Measurements from ENCODE around the gene UBE2M. TPM values are rescaled to one million over a fixed set of nuclear protein-coding genes. Genes with fewer than 3 reads are reported as not detected.

Gene UBE2M
- total RNA-seq, 1 donor from 2014 or later, result 81.9 TPM

GRCh38 chr19:58563823-58564222 lies 5.4 kb upstream of the UBE2M start:
- Mint-ChIP-seq H3K36me3 (peaks cover 5% of the 10 kb centered on the region), H3K9me3 (no peaks in the 10 kb centered on the region), H3K4me1 (ENCODE audit: unreplicated experiment) (no peaks in the 10 kb centered on the region), H3K27ac (no peak overlapping the region), H3K27me3 (no peaks in the 10 kb centered on the region), H3K4me3 (no peak overlapping the region)
- no peak for TF ChIP-seq CTCF (conservative IDR thresholded peaks at IDR 0.05)
- DNase-seq (ENCODE audit: extremely low spot score, unreplicated experiment), result no peak

- no peak overlapping the region for H3K27ac Mint-ChIP-seq
- H3K36me3 Mint-ChIP-seq, result peaks cover 5% of the 10 kb centered on the region
- no peak overlapping the region for H3K4me3 Mint-ChIP-seq
- no peaks in the 10 kb centered on the region for H3K4me1 Mint-ChIP-seq (ENCODE audit: unreplicated experiment)
- no peak for TF ChIP-seq CTCF (conservative IDR thresholded peaks at IDR 0.05)
- DNase-seq (ENCODE audit: extremely low spot score, unreplicated experiment), result no peak
- H3K9me3 Mint-ChIP-seq, result no peaks in the 10 kb centered on the region
- H3K27me3 Mint-ChIP-seq, result no peaks in the 10 kb centered on the region
Measured at GRCh38 chr19:58563034-58563573, 4.7 kb upstream of the UBE2M start.

GRCh38 chr19:58562122-58563033 lies 4.0 kb upstream of the UBE2M start:
- DNase-seq (ENCODE audit: extremely low spot score, unreplicated experiment), result no peak
- TF ChIP-seq CTCF (conservative IDR thresholded peaks at IDR 0.05), result no peak
- no peaks in the 10 kb centered on the region for H3K4me1 Mint-ChIP-seq (ENCODE audit: unreplicated experiment)
- H3K27ac Mint-ChIP-seq, result no peak overlapping the region
- H3K36me3 Mint-ChIP-seq, result peaks cover 5% of the 10 kb centered on the region
- H3K4me3 Mint-ChIP-seq, result no peak overlapping the region
- no peaks in the 10 kb centered on the region for H3K27me3 Mint-ChIP-seq
- H3K9me3 Mint-ChIP-seq, result no peaks in the 10 kb centered on the region

GRCh38 chr19:58561373-58562121 lies 3.1 kb upstream of the UBE2M start:
- peak overlapping the region; percentile 49 for H3K4me3 Mint-ChIP-seq
- DNase-seq (ENCODE audit: extremely low spot score, unreplicated experiment), result no peak
- TF ChIP-seq CTCF (conservative IDR thresholded peaks at IDR 0.05), result no peak
- no peaks in the 10 kb centered on the region for H3K27me3 Mint-ChIP-seq
- no peaks in the 10 kb centered on the region for H3K9me3 Mint-ChIP-seq
- no peaks in the 10 kb centered on the region for H3K4me1 Mint-ChIP-seq (ENCODE audit: unreplicated experiment)
- H3K36me3 Mint-ChIP-seq, result peaks cover 5% of the 10 kb centered on the region
- H3K27ac Mint-ChIP-seq, result peak overlapping the region; percentile 29

GRCh38 chr19:58560921-58561320 lies 2.5 kb upstream of the UBE2M start:
- TF ChIP-seq CTCF (conservative IDR thresholded peaks at IDR 0.05), result no peak
- DNase-seq (ENCODE audit: extremely low spot score, unreplicated experiment), result no peak
- no peak overlapping the region for H3K27ac Mint-ChIP-seq
- no peaks in the 10 kb centered on the region for H3K27me3 Mint-ChIP-seq
- H3K4me1 Mint-ChIP-seq (ENCODE audit: unreplicated experiment), result no peaks in the 10 kb centered on the region
- H3K4me3 Mint-ChIP-seq, result no peak overlapping the region
- H3K36me3 Mint-ChIP-seq, result peaks cover 10% of the 10 kb centered on the region
- no peaks in the 10 kb centered on the region for H3K9me3 Mint-ChIP-seq
